HepG2 (cell line): ENCODE data around the gene RGP1. TPM values are rescaled to one million over a fixed set of nuclear protein-coding genes. Genes with fewer than 3 reads are reported as not detected.
A peak's percentile ranks its signal among the peaks of the same experiment; 100 is the strongest.

ENCODE experiments used
- ADNP ChIP-seq: sonication (generic); formaldehyde crosslinking; IDR thresholded peaks from 2 replicates; pipeline ENCODE4 v1.4.0; 2020; ENCODE audit warnings: missing genetic modification reagents
- CENPX ChIP-seq: sonication (generic); formaldehyde crosslinking; IDR thresholded peaks from 2 replicates; pipeline ENCODE4 v1.9.0; 2021; ENCODE audit warnings: mild to moderate bottlenecking, missing genetic modification reagents, moderate library complexity
- KDM6A ChIP-seq: IDR thresholded peaks from 2 replicates; pipeline ENCODE4 v1.6.1; 2016; ENCODE audit warnings: low read depth
- PRPF4 ChIP-seq: fragments of 200-400 bp; formaldehyde crosslinking; IDR thresholded peaks from 2 replicates; pipeline ENCODE4 v1.6.1; 2016; ENCODE audit warnings: low read length, low read depth; ENCODE audit not compliant: poor library complexity, severe bottlenecking
- SOX6 ChIP-seq, 2 experiments: fragments of 450-650 bp in 1 of 2; sonication (generic) in 1 of 2; formaldehyde crosslinking in 1 of 2; IDR thresholded peaks; 2 replicates each; pipeline versions ENCODE4 v1.4.0 to v1.6.1; 2017 to 2020; ENCODE audit warnings: antibody characterized with exemption in 1 of 2, mild to moderate bottlenecking in 1 of 2, missing genetic modification reagents in 1 of 2
- THAP11 ChIP-seq: IDR thresholded peaks from 2 replicates; pipeline ENCODE4 v1.6.1; 2016; ENCODE audit warnings: missing biosample characterization, missing genetic modification reagents
- ZNF460 ChIP-seq: sonication (generic); formaldehyde crosslinking; IDR thresholded peaks from 2 replicates; pipeline ENCODE4 v1.5.1; 2020; ENCODE audit warnings: missing genetic modification reagents, mild to moderate bottlenecking, borderline replicate concordance
- ZNF678 ChIP-seq: sonication (generic); formaldehyde crosslinking; IDR thresholded peaks from 2 replicates; pipeline ENCODE4 v1.4.0; 2020; ENCODE audit warnings: mild to moderate bottlenecking, missing genetic modification reagents
- ZNF737 ChIP-seq: sonication (generic); formaldehyde crosslinking; IDR thresholded peaks from 2 replicates; pipeline ENCODE4 v1.5.0; 2020; ENCODE audit warnings: missing genetic modification reagents, mild to moderate bottlenecking, borderline replicate concordance
- ZNF749 ChIP-seq: sonication (generic); formaldehyde crosslinking; IDR thresholded peaks from 2 replicates; pipeline ENCODE4 v1.8.0; 2022; ENCODE audit warnings: mild to moderate bottlenecking, missing genetic modification reagents, moderate library complexity, borderline replicate concordance
- polyA plus RNA-seq, 8 experiments: library from polyadenylated mRNA; depleted of rRNA in 3 of 8; stranded (reverse) in 7 of 8; unstranded in 1 of 8; fragments of >200 nt; fragmentation: Illumina TruSeq in 4 of 8; extraction: Trizol in 4 of 8; gene quantifications; 2 replicates each; pipeline versions ENCODE4 v1.2.1 to v1.2.3, GENCODE V29; 2011 to 2016; ENCODE audit warnings: low read depth in 4 of 8, missing spikeins in 1 of 8, mixed read lengths in 1 of 8; ENCODE audit not compliant: insufficient read depth in 1 of 8
- total RNA-seq, 5 experiments: library from RNA; depleted of rRNA; stranded (reverse); fragments of >200 nt; fragmentation: Illumina TruSeq; extraction: Trizol; gene quantifications; 2 replicates each; pipeline ENCODE4 v1.2.3, GENCODE V29; 2016; ENCODE audit warnings: low read depth in 1 of 5
- TF ChIP-seq, protein P1 (sequence below): fragments of 450-650 bp; IDR thresholded peaks from 2 replicates; pipeline ENCODE4 v1.6.1; 2017
- TF ChIP-seq, protein P2 (sequence below): sonication (generic); formaldehyde crosslinking; IDR thresholded peaks from 2 replicates; pipeline ENCODE4 v1.4.0; 2020; ENCODE audit warnings: missing genetic modification reagents, borderline replicate concordance
- TF ChIP-seq, protein P3 (sequence below): sonication (generic); formaldehyde crosslinking; IDR thresholded peaks from 2 replicates; pipeline ENCODE4 v1.5.1; 2020; ENCODE audit warnings: mild to moderate bottlenecking, missing genetic modification reagents
- TF ChIP-seq, protein P4 (sequence below): sonication (generic); formaldehyde crosslinking; IDR thresholded peaks from 2 replicates; pipeline ENCODE4 v1.8.0; 2022; ENCODE audit warnings: mild to moderate bottlenecking, missing genetic modification reagents, moderate library complexity
- TF ChIP-seq, protein P5 (sequence below): sonication (generic); formaldehyde crosslinking; IDR thresholded peaks from 2 replicates; pipeline ENCODE4 v1.5.1; 2020; ENCODE audit warnings: mild to moderate bottlenecking, missing genetic modification reagents, moderate library complexity
- TF ChIP-seq, protein P6 (sequence below): sonication (generic); formaldehyde crosslinking; IDR thresholded peaks from 2 replicates; pipeline ENCODE4 v1.4.0; 2020; ENCODE audit warnings: mild to moderate bottlenecking, missing genetic modification reagents

The RGP1 gene
- total and polyA plus RNA-seq, 2 of the 13 experiments (the other 11 are each of a cell fraction or from before 2014, with no cell fraction given) = 12.7 to 21.0 TPM

DNA sequence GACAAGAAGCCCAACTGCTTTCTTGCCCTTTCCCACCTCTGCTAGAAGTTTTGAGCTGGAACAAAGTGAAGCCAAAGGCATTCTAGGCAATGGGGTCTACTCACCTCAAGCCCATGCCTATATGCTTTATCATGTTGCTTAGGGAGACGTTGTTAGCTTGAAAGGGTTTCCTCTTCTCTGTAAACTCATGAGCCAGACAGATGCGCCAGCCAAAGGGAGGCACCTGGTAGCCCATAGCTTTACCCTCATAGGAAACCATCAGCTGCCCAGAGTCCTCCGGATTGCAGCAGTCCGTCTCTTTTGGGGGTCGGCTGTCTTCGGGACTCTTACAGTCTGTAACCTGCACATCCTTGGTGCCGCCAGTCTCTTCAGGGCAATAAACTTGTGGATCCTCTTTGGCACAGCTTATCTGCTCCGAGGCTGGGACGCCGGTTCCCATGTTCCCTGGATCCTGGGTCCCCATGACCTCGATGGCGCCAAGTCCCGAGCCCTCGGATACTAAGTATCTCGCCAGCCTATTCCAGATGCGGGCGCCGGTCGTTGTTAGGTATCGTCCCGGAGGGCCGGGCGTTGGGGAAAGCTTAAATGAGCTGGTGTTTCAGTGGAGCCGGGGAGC is 737 bp upstream of the RGP1 start (continued):
- TF ChIP-seq, protein P1, sequence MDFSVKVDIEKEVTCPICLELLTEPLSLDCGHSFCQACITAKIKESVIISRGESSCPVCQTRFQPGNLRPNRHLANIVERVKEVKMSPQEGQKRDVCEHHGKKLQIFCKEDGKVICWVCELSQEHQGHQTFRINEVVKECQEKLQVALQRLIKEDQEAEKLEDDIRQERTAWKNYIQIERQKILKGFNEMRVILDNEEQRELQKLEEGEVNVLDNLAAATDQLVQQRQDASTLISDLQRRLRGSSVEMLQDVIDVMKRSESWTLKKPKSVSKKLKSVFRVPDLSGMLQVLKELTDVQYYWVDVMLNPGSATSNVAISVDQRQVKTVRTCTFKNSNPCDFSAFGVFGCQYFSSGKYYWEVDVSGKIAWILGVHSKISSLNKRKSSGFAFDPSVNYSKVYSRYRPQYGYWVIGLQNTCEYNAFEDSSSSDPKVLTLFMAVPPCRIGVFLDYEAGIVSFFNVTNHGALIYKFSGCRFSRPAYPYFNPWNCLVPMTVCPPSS = no peak
- TF ChIP-seq, protein P2, sequence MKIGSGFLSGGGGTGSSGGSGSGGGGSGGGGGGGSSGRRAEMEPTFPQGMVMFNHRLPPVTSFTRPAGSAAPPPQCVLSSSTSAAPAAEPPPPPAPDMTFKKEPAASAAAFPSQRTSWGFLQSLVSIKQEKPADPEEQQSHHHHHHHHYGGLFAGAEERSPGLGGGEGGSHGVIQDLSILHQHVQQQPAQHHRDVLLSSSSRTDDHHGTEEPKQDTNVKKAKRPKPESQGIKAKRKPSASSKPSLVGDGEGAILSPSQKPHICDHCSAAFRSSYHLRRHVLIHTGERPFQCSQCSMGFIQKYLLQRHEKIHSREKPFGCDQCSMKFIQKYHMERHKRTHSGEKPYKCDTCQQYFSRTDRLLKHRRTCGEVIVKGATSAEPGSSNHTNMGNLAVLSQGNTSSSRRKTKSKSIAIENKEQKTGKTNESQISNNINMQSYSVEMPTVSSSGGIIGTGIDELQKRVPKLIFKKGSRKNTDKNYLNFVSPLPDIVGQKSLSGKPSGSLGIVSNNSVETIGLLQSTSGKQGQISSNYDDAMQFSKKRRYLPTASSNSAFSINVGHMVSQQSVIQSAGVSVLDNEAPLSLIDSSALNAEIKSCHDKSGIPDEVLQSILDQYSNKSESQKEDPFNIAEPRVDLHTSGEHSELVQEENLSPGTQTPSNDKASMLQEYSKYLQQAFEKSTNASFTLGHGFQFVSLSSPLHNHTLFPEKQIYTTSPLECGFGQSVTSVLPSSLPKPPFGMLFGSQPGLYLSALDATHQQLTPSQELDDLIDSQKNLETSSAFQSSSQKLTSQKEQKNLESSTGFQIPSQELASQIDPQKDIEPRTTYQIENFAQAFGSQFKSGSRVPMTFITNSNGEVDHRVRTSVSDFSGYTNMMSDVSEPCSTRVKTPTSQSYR (CRISPR knock-in tag) = no peak
- TF ChIP-seq, protein P3, sequence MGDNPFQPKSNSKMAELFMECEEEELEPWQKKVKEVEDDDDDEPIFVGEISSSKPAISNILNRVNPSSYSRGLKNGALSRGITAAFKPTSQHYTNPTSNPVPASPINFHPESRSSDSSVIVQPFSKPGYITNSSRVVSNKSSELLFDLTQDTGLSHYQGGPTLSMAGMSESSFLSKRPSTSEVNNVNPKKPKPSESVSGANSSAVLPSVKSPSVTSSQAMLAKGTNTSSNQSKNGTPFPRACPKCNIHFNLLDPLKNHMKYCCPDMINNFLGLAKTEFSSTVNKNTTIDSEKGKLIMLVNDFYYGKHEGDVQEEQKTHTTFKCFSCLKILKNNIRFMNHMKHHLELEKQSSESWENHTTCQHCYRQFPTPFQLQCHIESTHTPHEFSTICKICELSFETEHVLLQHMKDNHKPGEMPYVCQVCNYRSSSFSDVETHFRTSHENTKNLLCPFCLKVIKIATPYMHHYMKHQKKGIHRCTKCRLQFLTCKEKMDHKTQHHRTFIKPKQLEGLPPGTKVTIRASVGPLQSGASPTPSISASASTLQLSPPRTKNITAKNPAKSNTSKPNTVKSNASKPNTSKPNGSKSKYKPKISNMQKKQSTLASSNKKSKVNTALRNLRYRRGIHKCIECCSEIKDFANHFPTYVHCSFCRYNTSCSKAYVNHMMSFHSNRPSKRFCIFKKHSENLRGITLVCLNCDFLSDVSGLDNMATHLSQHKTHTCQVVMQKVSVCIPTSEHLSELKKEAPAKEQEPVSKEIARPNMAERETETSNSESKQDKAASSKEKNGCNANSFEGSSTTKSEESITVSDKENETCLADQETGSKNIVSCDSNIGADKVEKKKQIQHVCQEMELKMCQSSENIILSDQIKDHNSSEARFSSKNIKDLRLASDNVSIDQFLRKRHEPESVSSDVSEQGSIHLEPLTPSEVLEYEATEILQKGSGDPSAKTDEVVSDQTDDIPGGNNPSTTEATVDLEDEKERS (CRISPR knock-in tag) = peak; percentile 13; the same call in 1 of the 2 replicates
- TF ChIP-seq ZNF737 (CRISPR knock-in tag) (0 out of 2 replicates have a peak, but pooled peaks have one; percentile 56), ZNF678 (CRISPR knock-in tag) (no peak), SOX6 (IDR thresholded peaks at IDR 0.05) (no peak), SOX6 (CRISPR knock-in tag; IDR thresholded peaks at IDR 0.05) (0 out of 2 replicates have a peak, but pooled peaks have one; percentile 17), PRPF4 (no peak), ZNF460 (CRISPR knock-in tag) (no peak), KDM6A (CRISPR knock-in tag) (no peak), CENPX (CRISPR knock-in tag) (no peak), THAP11 (no peak), ZNF749 (no peak), ADNP (CRISPR knock-in tag) (no peak)
- TF ChIP-seq, protein P4, sequence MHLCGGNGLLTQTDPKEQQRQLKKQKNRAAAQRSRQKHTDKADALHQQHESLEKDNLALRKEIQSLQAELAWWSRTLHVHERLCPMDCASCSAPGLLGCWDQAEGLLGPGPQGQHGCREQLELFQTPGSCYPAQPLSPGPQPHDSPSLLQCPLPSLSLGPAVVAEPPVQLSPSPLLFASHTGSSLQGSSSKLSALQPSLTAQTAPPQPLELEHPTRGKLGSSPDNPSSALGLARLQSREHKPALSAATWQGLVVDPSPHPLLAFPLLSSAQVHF (CRISPR knock-in tag) = no peak
- TF ChIP-seq, protein P5, sequence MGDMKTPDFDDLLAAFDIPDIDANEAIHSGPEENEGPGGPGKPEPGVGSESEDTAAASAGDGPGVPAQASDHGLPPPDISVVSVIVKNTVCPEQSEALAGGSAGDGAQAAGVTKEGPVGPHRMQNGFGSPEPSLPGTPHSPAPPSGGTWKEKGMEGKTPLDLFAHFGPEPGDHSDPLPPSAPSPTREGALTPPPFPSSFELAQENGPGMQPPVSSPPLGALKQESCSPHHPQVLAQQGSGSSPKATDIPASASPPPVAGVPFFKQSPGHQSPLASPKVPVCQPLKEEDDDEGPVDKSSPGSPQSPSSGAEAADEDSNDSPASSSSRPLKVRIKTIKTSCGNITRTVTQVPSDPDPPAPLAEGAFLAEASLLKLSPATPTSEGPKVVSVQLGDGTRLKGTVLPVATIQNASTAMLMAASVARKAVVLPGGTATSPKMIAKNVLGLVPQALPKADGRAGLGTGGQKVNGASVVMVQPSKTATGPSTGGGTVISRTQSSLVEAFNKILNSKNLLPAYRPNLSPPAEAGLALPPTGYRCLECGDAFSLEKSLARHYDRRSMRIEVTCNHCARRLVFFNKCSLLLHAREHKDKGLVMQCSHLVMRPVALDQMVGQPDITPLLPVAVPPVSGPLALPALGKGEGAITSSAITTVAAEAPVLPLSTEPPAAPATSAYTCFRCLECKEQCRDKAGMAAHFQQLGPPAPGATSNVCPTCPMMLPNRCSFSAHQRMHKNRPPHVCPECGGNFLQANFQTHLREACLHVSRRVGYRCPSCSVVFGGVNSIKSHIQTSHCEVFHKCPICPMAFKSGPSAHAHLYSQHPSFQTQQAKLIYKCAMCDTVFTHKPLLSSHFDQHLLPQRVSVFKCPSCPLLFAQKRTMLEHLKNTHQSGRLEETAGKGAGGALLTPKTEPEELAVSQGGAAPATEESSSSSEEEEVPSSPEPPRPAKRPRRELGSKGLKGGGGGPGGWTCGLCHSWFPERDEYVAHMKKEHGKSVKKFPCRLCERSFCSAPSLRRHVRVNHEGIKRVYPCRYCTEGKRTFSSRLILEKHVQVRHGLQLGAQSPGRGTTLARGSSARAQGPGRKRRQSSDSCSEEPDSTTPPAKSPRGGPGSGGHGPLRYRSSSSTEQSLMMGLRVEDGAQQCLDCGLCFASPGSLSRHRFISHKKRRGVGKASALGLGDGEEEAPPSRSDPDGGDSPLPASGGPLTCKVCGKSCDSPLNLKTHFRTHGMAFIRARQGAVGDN = no peak
- TF ChIP-seq, protein P6, sequence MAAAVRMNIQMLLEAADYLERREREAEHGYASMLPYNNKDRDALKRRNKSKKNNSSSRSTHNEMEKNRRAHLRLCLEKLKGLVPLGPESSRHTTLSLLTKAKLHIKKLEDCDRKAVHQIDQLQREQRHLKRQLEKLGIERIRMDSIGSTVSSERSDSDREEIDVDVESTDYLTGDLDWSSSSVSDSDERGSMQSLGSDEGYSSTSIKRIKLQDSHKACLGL = 0 out of 2 replicates have a peak, but pooled peaks have one; percentile 19
